Spleen (tissue), 7 donors: Measurements from ENCODE around the gene PLPP3.
A peak's percentile ranks its signal among the peaks of the same experiment; 100 is the strongest.

Source experiments
- CTCF ChIP-seq, 11 experiments: fragments of 200-600 bp in 7 of 11; fragments of 450-650 bp in 4 of 11; sonication (generic) in 4 of 11; IDR thresholded peaks in 8 of 11; conservative IDR thresholded peaks in 3 of 11; 1 replicate in 7 of 11; 2 replicates in 4 of 11; pipeline versions ENCODE4 v1.4.0 to v1.8.0; 2016 to 2021; ENCODE audit warnings: antibody characterized with exemption in 11 of 11, inconsistent platforms in 4 of 11, mild to moderate bottlenecking in 1 of 11
- POLR2AphosphoS5 ChIP-seq, 3 donors: sonication (generic); formaldehyde crosslinking; IDR thresholded peaks; one replicate each; pipeline ENCODE4 v1.5.1; 2017; ENCODE audit warnings: antibody characterized with exemption in 3 of 3
- donor health status: DM: no; HTN: no; CAD: no; lungs with moderate emphysema.
- donor health status: DM: no; HTN: no; CAD: no.
- donor health status: DM: no; HTN: no; CAD: no.

GRCh38 chr1:56576880-56577405, 2.4 kb downstream of the PLPP3 start:
- TF ChIP-seq CTCF (IDR thresholded peaks at IDR 0.05 in 8 of 11, conservative IDR thresholded peaks at IDR 0.05 in 3 of 11) (peak in 6 of 11 experiments; percentile 17 to 41 (median 30)), POLR2AphosphoS5 (IDR thresholded peaks at IDR 0.05) (peak in 1 of 3 donors; percentile 14)
